ENCODE results near the gene CFAP46. TPM values are rescaled to one million over a fixed set of nuclear protein-coding genes. Genes with fewer than 3 reads are reported as not detected.

The CFAP46 gene
- total RNA-seq, 1 donor from 2014 or later, result 1.6 TPM

GRCh38 chr10:132836832-132837540 lies 105.4 kb downstream of the CFAP46 start:
- Mint-ChIP-seq H3K4me1 (no peaks in the 10 kb centered on the region), H3K27ac (no peak overlapping the region), H3K9me3 (peaks cover 4% of the 10 kb centered on the region), H3K36me3 (peaks cover 2% of the 10 kb centered on the region), H3K27me3 (ENCODE audit: insufficient read depth, low read depth) (peaks cover 13% of the 10 kb centered on the region), H3K4me3 (peak overlapping the region; percentile 57)
- DNase-seq (ENCODE audit: low spot score), result peak; percentile 80
- Histone ChIP-seq H3K27ac (no peak overlapping the region), H3K9ac (no peak overlapping the region), H3K79me2 (ENCODE audit: low read depth) (no peaks in the 10 kb centered on the region), H3F3A (ENCODE audit: low read depth) (peaks cover 8% of the 10 kb centered on the region), H3K27me3 (peaks cover 11% of the 10 kb centered on the region), H2AFZ (replicated peaks) (peak overlapping the region; percentile 55), H3K9me3 (ENCODE audit: low read depth) (peaks cover 1% of the 10 kb centered on the region), H4K20me1 (ENCODE audit: low read depth) (no peaks in the 10 kb centered on the region), H3K4me2 (no peak overlapping the region), H3K36me3 (no peaks in the 10 kb centered on the region), H3K4me3 (no peak overlapping the region), H3K4me1 (no peaks in the 10 kb centered on the region)
- TF ChIP-seq EZH2phosphoT487 (IDR thresholded peaks at IDR 0.05), result no peak
- peak; percentile 97 for TF ChIP-seq CTCF (IDR thresholded peaks at IDR 0.05)
- TF ChIP-seq EZH2 (IDR thresholded peaks at IDR 0.05), result no peak

DNA sequence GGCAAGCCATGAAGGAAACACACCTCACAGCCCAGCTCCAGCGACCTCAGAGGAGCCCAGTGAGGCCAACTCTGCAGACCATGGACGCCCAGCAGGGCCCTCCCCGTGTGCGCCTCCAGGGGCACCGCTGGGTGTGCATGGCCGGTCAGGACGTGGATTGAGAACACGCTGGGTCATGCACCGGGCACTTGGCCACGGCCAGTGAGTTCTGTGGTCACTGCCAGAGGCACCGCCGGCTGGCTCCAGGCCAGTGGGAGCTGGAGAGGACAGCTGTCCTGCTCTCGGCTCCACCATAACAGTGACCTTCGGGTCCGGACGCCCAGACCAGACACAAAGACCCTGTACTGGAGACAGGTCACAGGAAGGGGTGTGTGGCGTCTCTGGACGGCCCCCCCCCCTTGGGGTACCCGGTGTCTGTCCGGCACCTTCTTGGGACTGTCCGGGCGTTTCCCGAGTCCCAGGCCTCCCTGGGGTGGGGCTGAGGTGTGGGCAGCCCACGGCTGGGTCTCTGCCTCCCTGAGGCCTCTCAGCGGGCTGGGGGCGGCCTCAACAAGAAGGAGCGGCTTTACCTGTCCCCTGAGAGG lies 106.0 kb downstream of the CFAP46 start:
- Histone ChIP-seq H3K4me2 (no peak overlapping the region), H3K4me1 (no peaks in the 10 kb centered on the region), H3K27ac (no peak overlapping the region), H3K9me3 (ENCODE audit: low read depth) (no peaks in the 10 kb centered on the region), H4K20me1 (ENCODE audit: low read depth) (no peaks in the 10 kb centered on the region), H3K79me2 (ENCODE audit: low read depth) (no peaks in the 10 kb centered on the region), H3K36me3 (no peaks in the 10 kb centered on the region), H3K4me3 (no peak overlapping the region), H3F3A (ENCODE audit: low read depth) (peaks cover 8% of the 10 kb centered on the region), H3K9ac (no peak overlapping the region), H2AFZ (replicated peaks) (peak overlapping the region; percentile 55), H3K27me3 (peaks cover 11% of the 10 kb centered on the region)
- Mint-ChIP-seq H3K4me1 (no peaks in the 10 kb centered on the region), H3K27ac (no peak overlapping the region), H3K9me3 (peaks cover 2% of the 10 kb centered on the region), H3K36me3 (peaks cover 2% of the 10 kb centered on the region), H3K4me3 (no peak overlapping the region), H3K27me3 (ENCODE audit: insufficient read depth, low read depth) (peaks cover 11% of the 10 kb centered on the region)
- TF ChIP-seq EZH2phosphoT487 (IDR thresholded peaks at IDR 0.05), result no peak
- TF ChIP-seq CTCF (IDR thresholded peaks at IDR 0.05), result no peak
- no peak for TF ChIP-seq EZH2 (IDR thresholded peaks at IDR 0.05)
- no peak for DNase-seq (ENCODE audit: low spot score)

GRCh38 chr10:132835848-132836233 lies 106.5 kb downstream of the CFAP46 start:
- Histone ChIP-seq H3K9me3 (ENCODE audit: low read depth) (no peaks in the 10 kb centered on the region), H4K20me1 (ENCODE audit: low read depth) (no peaks in the 10 kb centered on the region), H3K36me3 (no peaks in the 10 kb centered on the region), H3K4me1 (no peaks in the 10 kb centered on the region), H3K9ac (no peak overlapping the region), H2AFZ (replicated peaks) (no peak overlapping the region), H3K27me3 (peaks cover 13% of the 10 kb centered on the region), H3K79me2 (ENCODE audit: low read depth) (no peaks in the 10 kb centered on the region), H3F3A (ENCODE audit: low read depth) (peaks cover 8% of the 10 kb centered on the region), H3K4me2 (no peak overlapping the region), H3K4me3 (no peak overlapping the region), H3K27ac (no peak overlapping the region)
- Mint-ChIP-seq H3K9me3 (peaks cover 2% of the 10 kb centered on the region), H3K4me1 (no peaks in the 10 kb centered on the region), H3K4me3 (no peak overlapping the region), H3K27me3 (ENCODE audit: insufficient read depth, low read depth) (peaks cover 11% of the 10 kb centered on the region), H3K36me3 (peaks cover 2% of the 10 kb centered on the region), H3K27ac (no peak overlapping the region)
- TF ChIP-seq EZH2phosphoT487 (IDR thresholded peaks at IDR 0.05) (no peak), EZH2 (IDR thresholded peaks at IDR 0.05) (no peak), CTCF (IDR thresholded peaks at IDR 0.05) (no peak)
- DNase-seq (ENCODE audit: low spot score), result no peak
